ENCODE measurements around the gene HOXD3. TPM values are rescaled to one million over a fixed set of nuclear protein-coding genes. Genes with fewer than 3 reads are reported as not detected.

Gene HOXD3
- polyA plus RNA-seq, 1 donor (not counting 4 experiments of a cell fraction or from before 2014, with no cell fraction given): not detected

DNA sequence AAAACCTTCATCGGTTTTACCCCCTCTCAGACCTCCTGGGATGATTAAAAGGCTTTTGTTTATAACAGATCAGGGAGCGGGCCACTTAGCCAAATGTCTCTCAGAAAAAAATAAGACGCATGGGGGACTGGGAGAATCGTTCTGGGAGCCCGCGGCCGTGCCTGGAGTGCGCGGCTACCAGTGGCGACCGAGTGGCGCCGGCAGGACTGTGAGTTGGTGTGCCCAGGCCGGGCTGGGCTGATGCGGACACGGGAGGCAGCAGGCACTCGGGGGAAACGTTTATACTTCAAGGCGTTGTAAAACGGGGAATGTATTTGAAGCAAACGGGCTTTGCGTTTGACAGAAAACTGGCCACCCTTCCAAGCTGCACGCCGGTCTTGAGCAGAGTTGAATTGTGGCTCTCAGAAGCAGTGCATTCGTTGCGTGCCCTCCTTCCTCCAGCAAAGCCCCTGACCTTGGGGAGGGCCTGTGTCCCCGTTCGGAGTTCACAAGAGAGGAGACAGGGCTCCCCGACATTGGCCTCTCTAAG lies 45.2 kb upstream of the HOXD3 start:
- H3K9me3 ChIP-seq (ENCODE audit: control insufficient read depth, low read depth, low read length): peaks cover 4% of the 10 kb centered on the region
- no peaks in the 10 kb centered on the region for H3K9me1 ChIP-seq (ENCODE audit: control insufficient read depth, extremely low read depth, insufficient read depth, low read length)
- H2AFZ ChIP-seq (ENCODE audit: control insufficient read depth, low read length): no peak overlapping the region
- no peak overlapping the region for H3K27ac ChIP-seq (ENCODE audit: control insufficient read depth, insufficient read depth, low read length)
- DNase-seq (ENCODE audit: low read depth, low spot score) (no peak), FAIRE-seq (no peak)
- H3K79me2 ChIP-seq (ENCODE audit: control insufficient read depth, insufficient read depth, low read length): no peaks in the 10 kb centered on the region
- no peaks in the 10 kb centered on the region for H3K4me1 ChIP-seq (ENCODE audit: control insufficient read depth, extremely low read depth, insufficient read depth, low read length)
- no peak overlapping the region for H3K9ac ChIP-seq (ENCODE audit: control insufficient read depth, extremely low read depth, insufficient read depth, low read length)
- H4K20me1 ChIP-seq (ENCODE audit: control insufficient read depth, extremely low read depth, insufficient read depth, low read length): peaks cover 2% of the 10 kb centered on the region
- H3K27me3 ChIP-seq (ENCODE audit: control insufficient read depth, extremely low read depth, insufficient read depth, low read length): peaks cover 95% of the 10 kb centered on the region
- peak; percentile 62 for TF ChIP-seq EZH2 (IDR thresholded peaks at IDR 0.05; ENCODE audit: low read length)
- TF ChIP-seq, protein P1, sequence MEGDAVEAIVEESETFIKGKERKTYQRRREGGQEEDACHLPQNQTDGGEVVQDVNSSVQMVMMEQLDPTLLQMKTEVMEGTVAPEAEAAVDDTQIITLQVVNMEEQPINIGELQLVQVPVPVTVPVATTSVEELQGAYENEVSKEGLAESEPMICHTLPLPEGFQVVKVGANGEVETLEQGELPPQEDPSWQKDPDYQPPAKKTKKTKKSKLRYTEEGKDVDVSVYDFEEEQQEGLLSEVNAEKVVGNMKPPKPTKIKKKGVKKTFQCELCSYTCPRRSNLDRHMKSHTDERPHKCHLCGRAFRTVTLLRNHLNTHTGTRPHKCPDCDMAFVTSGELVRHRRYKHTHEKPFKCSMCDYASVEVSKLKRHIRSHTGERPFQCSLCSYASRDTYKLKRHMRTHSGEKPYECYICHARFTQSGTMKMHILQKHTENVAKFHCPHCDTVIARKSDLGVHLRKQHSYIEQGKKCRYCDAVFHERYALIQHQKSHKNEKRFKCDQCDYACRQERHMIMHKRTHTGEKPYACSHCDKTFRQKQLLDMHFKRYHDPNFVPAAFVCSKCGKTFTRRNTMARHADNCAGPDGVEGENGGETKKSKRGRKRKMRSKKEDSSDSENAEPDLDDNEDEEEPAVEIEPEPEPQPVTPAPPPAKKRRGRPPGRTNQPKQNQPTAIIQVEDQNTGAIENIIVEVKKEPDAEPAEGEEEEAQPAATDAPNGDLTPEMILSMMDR (optimal IDR thresholded peaks at IDR 0.05 in 1 of 3, IDR thresholded peaks at IDR 0.05 in 1 of 3, conservative IDR thresholded peaks at IDR 0.05 in 1 of 3; ENCODE audit: extremely low read depth in 1 of 3, insufficient read depth in 2 of 3, low read length in 3 of 3): no peak
- no peak overlapping the region for H3K4me3 ChIP-seq (ENCODE audit: control insufficient read depth in 2 of 3, extremely low read depth in 1 of 3, insufficient read depth in 2 of 3, low read depth in 1 of 3, low read length in 3 of 3)
- H3K4me2 ChIP-seq (ENCODE audit: control insufficient read depth, extremely low read depth, insufficient read depth, low read depth, low read length): no peak overlapping the region
- dilution Hi-C loops (cut with MboI; ENCODE audit: extremely low pct_ligation_motif_present, low sequenced_read_pairs): no loop called here
- H3K36me3 ChIP-seq (ENCODE audit: control insufficient read depth in 2 of 2, extremely low read depth in 1 of 2, insufficient read depth in 2 of 2, low read length in 2 of 2): no peaks in the 10 kb centered on the region

DNA sequence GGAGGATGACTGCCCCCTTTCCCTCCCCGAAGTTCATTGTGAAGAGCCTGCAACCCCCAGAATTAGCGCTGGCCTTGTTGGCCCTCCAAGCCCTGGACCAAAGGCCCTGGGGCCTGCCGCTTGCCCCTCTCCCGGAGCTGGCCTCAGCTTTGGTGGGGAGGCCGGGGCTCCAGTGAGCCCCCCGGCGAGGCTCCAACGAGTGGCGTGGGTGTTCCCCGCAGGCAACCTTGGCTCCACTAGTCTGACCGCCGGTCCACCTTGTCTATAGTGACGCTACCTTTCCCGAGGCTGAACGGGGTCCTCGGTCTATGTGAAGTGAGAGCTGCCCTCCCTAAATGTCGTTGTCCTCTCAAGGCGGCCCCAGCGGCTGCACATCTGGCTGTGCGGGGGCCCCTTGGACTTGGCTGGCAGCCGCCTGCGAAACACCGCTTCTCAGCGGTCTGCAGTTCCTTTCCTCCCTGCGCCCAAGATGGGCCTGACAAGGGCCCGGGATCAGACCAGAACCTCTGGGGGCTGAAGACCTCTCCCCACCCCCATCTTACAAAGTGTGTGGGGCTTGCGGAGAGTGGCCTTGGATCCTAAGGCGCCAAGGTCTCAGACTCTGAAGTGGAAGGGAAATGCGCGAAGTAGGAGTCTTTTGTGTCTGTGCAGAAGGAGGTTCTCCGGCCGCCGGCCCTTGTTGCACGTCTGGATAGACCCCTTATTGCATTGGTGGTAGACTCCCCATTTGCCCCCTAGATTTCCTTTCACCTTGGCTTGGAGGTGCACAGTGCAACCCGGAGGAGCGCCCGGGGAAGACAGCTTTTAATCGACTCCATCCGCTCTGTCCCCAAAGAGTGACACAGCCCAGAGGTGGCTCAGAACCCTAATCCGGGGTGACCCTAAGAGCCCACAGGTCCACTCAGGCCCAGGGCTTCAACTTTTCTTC lies 44.5 kb upstream of the HOXD3 start:
- Histone ChIP-seq H3K4me3 (ENCODE audit: control insufficient read depth in 2 of 3, extremely low read depth in 1 of 3, insufficient read depth in 2 of 3, low read depth in 1 of 3, low read length in 3 of 3) (no peak overlapping the region), H3K36me3 (ENCODE audit: control insufficient read depth in 2 of 2, extremely low read depth in 1 of 2, insufficient read depth in 2 of 2, low read length in 2 of 2) (no peaks in the 10 kb centered on the region), H3K9ac (ENCODE audit: control insufficient read depth, extremely low read depth, insufficient read depth, low read length) (no peak overlapping the region), H3K9me1 (ENCODE audit: control insufficient read depth, extremely low read depth, insufficient read depth, low read length) (no peaks in the 10 kb centered on the region), H3K4me2 (ENCODE audit: control insufficient read depth, extremely low read depth, insufficient read depth, low read depth, low read length) (no peak overlapping the region), H3K9me3 (ENCODE audit: control insufficient read depth, low read depth, low read length) (peaks cover 4% of the 10 kb centered on the region), H3K79me2 (ENCODE audit: control insufficient read depth, insufficient read depth, low read length) (no peaks in the 10 kb centered on the region), H3K27ac (ENCODE audit: control insufficient read depth, insufficient read depth, low read length) (no peak overlapping the region), H3K27me3 (ENCODE audit: control insufficient read depth, extremely low read depth, insufficient read depth, low read length) (peaks cover 97% of the 10 kb centered on the region), H3K4me1 (ENCODE audit: control insufficient read depth, extremely low read depth, insufficient read depth, low read length) (no peaks in the 10 kb centered on the region), H2AFZ (ENCODE audit: control insufficient read depth, low read length) (no peak overlapping the region), H4K20me1 (ENCODE audit: control insufficient read depth, extremely low read depth, insufficient read depth, low read length) (peaks cover 2% of the 10 kb centered on the region)
- TF ChIP-seq EZH2 (IDR thresholded peaks at IDR 0.05; ENCODE audit: low read length): peak; percentile 29
- TF ChIP-seq, protein P1 (optimal IDR thresholded peaks at IDR 0.05 in 1 of 3, IDR thresholded peaks at IDR 0.05 in 1 of 3, conservative IDR thresholded peaks at IDR 0.05 in 1 of 3; ENCODE audit: extremely low read depth in 1 of 3, insufficient read depth in 2 of 3, low read length in 3 of 3): no peak
- DNase-seq (ENCODE audit: low read depth, low spot score) (no peak), FAIRE-seq (no peak)
- dilution Hi-C loops (cut with MboI; ENCODE audit: extremely low pct_ligation_motif_present, low sequenced_read_pairs): no loop called here

All from keratinocyte (primary cell).